ENCODE measurements around the gene NACAD. TPM values are rescaled to one million over a fixed set of nuclear protein-coding genes. Genes with fewer than 3 reads are reported as not detected.

The NACAD gene
- total RNA-seq, 1 experiment from 2014 or later: 5.5 TPM

DNA sequence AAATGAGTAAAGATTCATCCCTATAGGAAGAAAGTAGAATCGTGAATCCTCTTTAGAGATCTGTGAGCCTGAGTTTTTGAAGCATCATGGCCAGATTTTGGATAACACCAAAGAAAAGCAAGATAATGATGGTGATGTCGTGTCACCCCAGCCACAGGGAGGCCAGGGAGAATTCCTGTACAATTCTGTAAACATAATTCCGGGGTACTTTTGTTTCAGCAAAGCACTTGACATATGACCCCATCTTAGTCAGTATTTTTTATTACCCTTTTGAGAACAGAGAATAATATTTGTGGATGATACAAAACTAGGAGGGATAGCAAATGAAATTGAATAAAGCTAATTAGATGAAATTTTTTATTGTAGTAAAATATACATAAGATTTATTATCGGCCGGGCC lies 33.8 kb downstream of the NACAD start:
- Mint-ChIP-seq H3K4me3 (no peak overlapping the region), H3K9me3 (peaks cover 4% of the 10 kb centered on the region; the same call in 1 of the 2 replicates), H3K27ac (no peak overlapping the region), H3K36me3 (peaks cover 3% of the 10 kb centered on the region; the same call in 1 of the 2 replicates), H3K27me3 (ENCODE audit: low read depth) (no peaks in the 10 kb centered on the region), H3K4me1 (no peaks in the 10 kb centered on the region)
- CTCF ChIA-PET: no interaction called here
- POLR2A ChIA-PET: no interaction called here
- no peak for TF ChIP-seq CREB1 (CRISPR knock-in tag; IDR thresholded peaks at IDR 0.05)
- no peak for TF ChIP-seq GABPB1 (CRISPR knock-in tag; IDR thresholded peaks at IDR 0.05)
- TF ChIP-seq, protein P1, sequence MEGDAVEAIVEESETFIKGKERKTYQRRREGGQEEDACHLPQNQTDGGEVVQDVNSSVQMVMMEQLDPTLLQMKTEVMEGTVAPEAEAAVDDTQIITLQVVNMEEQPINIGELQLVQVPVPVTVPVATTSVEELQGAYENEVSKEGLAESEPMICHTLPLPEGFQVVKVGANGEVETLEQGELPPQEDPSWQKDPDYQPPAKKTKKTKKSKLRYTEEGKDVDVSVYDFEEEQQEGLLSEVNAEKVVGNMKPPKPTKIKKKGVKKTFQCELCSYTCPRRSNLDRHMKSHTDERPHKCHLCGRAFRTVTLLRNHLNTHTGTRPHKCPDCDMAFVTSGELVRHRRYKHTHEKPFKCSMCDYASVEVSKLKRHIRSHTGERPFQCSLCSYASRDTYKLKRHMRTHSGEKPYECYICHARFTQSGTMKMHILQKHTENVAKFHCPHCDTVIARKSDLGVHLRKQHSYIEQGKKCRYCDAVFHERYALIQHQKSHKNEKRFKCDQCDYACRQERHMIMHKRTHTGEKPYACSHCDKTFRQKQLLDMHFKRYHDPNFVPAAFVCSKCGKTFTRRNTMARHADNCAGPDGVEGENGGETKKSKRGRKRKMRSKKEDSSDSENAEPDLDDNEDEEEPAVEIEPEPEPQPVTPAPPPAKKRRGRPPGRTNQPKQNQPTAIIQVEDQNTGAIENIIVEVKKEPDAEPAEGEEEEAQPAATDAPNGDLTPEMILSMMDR (IDR thresholded peaks at IDR 0.05): no peak
- no peak for TF ChIP-seq TEAD4 (CRISPR knock-in tag; IDR thresholded peaks at IDR 0.05)
- TF ChIP-seq, protein P2, sequence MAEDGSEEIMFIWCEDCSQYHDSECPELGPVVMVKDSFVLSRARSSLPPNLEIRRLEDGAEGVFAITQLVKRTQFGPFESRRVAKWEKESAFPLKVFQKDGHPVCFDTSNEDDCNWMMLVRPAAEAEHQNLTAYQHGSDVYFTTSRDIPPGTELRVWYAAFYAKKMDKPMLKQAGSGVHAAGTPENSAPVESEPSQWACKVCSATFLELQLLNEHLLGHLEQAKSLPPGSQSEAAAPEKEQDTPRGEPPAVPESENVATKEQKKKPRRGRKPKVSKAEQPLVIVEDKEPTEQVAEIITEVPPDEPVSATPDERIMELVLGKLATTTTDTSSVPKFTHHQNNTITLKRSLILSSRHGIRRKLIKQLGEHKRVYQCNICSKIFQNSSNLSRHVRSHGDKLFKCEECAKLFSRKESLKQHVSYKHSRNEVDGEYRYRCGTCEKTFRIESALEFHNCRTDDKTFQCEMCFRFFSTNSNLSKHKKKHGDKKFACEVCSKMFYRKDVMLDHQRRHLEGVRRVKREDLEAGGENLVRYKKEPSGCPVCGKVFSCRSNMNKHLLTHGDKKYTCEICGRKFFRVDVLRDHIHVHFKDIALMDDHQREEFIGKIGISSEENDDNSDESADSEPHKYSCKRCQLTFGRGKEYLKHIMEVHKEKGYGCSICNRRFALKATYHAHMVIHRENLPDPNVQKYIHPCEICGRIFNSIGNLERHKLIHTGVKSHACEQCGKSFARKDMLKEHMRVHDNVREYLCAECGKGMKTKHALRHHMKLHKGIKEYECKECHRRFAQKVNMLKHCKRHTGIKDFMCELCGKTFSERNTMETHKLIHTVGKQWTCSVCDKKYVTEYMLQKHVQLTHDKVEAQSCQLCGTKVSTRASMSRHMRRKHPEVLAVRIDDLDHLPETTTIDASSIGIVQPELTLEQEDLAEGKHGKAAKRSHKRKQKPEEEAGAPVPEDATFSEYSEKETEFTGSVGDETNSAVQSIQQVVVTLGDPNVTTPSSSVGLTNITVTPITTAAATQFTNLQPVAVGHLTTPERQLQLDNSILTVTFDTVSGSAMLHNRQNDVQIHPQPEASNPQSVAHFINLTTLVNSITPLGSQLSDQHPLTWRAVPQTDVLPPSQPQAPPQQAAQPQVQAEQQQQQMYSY (CRISPR knock-in tag; IDR thresholded peaks at IDR 0.05): no peak
- no peak for TF ChIP-seq TCF7 (CRISPR knock-in tag; IDR thresholded peaks at IDR 0.05; ENCODE audit: low read depth)
- no peak for TF ChIP-seq SMAD4 (CRISPR knock-in tag; IDR thresholded peaks at IDR 0.05)
- TF ChIP-seq, protein P3, sequence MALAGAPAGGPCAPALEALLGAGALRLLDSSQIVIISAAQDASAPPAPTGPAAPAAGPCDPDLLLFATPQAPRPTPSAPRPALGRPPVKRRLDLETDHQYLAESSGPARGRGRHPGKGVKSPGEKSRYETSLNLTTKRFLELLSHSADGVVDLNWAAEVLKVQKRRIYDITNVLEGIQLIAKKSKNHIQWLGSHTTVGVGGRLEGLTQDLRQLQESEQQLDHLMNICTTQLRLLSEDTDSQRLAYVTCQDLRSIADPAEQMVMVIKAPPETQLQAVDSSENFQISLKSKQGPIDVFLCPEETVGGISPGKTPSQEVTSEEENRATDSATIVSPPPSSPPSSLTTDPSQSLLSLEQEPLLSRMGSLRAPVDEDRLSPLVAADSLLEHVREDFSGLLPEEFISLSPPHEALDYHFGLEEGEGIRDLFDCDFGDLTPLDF (CRISPR knock-in tag; IDR thresholded peaks at IDR 0.05): no peak
- TF ChIP-seq ELF4 (CRISPR knock-in tag; IDR thresholded peaks at IDR 0.05; ENCODE audit: low read depth): no peak
- TF ChIP-seq ZNF423 (CRISPR knock-in tag; IDR thresholded peaks at IDR 0.05): no peak
- no peak for TF ChIP-seq FOXP1 (CRISPR knock-in tag; IDR thresholded peaks at IDR 0.05; ENCODE audit: borderline replicate concordance)
- TF ChIP-seq EMX1 (CRISPR knock-in tag; IDR thresholded peaks at IDR 0.05): no peak
- TF ChIP-seq ATF1 (CRISPR knock-in tag; IDR thresholded peaks at IDR 0.05): no peak
- TF ChIP-seq, protein P4, sequence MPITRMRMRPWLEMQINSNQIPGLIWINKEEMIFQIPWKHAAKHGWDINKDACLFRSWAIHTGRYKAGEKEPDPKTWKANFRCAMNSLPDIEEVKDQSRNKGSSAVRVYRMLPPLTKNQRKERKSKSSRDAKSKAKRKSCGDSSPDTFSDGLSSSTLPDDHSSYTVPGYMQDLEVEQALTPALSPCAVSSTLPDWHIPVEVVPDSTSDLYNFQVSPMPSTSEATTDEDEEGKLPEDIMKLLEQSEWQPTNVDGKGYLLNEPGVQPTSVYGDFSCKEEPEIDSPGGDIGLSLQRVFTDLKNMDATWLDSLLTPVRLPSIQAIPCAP (CRISPR knock-in tag; IDR thresholded peaks at IDR 0.05): no peak
- TF ChIP-seq, protein P5, sequence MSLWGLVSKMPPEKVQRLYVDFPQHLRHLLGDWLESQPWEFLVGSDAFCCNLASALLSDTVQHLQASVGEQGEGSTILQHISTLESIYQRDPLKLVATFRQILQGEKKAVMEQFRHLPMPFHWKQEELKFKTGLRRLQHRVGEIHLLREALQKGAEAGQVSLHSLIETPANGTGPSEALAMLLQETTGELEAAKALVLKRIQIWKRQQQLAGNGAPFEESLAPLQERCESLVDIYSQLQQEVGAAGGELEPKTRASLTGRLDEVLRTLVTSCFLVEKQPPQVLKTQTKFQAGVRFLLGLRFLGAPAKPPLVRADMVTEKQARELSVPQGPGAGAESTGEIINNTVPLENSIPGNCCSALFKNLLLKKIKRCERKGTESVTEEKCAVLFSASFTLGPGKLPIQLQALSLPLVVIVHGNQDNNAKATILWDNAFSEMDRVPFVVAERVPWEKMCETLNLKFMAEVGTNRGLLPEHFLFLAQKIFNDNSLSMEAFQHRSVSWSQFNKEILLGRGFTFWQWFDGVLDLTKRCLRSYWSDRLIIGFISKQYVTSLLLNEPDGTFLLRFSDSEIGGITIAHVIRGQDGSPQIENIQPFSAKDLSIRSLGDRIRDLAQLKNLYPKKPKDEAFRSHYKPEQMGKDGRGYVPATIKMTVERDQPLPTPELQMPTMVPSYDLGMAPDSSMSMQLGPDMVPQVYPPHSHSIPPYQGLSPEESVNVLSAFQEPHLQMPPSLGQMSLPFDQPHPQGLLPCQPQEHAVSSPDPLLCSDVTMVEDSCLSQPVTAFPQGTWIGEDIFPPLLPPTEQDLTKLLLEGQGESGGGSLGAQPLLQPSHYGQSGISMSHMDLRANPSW (CRISPR knock-in tag; conservative IDR thresholded peaks at IDR 0.05; ENCODE audit: low read depth): no peak
- TF ChIP-seq, protein P6, sequence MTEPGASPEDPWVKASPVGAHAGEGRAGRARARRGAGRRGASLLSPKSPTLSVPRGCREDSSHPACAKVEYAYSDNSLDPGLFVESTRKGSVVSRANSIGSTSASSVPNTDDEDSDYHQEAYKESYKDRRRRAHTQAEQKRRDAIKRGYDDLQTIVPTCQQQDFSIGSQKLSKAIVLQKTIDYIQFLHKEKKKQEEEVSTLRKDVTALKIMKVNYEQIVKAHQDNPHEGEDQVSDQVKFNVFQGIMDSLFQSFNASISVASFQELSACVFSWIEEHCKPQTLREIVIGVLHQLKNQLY (CRISPR knock-in tag; IDR thresholded peaks at IDR 0.05): no peak
- DNase-seq (ENCODE audit: low spot score) (no peak), ATAC-seq (no peak)
